K562 (cell line): ENCODE data around the gene BCL2L1. TPM values are rescaled to one million over a fixed set of nuclear protein-coding genes. Genes with fewer than 3 reads are reported as not detected.

Experiments
- AFF4 ChIP-seq: sonication (generic); formaldehyde crosslinking; IDR thresholded peaks from 2 replicates; pipeline ENCODE4 v1.8.0; 2023; ENCODE audit warnings: mild to moderate bottlenecking, missing genetic modification reagents
- E4F1 ChIP-seq: fragments of 250-450 bp; sonication (Bioruptor Pico); IDR thresholded peaks from 2 replicates; pipeline ENCODE4 v1.5.0; 2021; ENCODE audit warnings: mild to moderate bottlenecking, borderline replicate concordance
- FOXM1 ChIP-seq, 2 experiments: fragments of 450-650 bp in 1 of 2; sonication (generic) in 1 of 2; formaldehyde crosslinking in 1 of 2; IDR thresholded peaks; 2 replicates each; pipeline versions ENCODE4 v1.6.1 to v1.9.0; 2017 to 2022; ENCODE audit warnings: low read depth in 2 of 2, mild to moderate bottlenecking in 2 of 2, missing genetic modification reagents in 1 of 2, moderate library complexity in 1 of 2
- HBP1 ChIP-seq: fragments of 450-650 bp; formaldehyde crosslinking; IDR thresholded peaks from 2 replicates; pipeline ENCODE4 v1.4.0; 2022; ENCODE audit warnings: missing genetic modification characterization
- HDAC1 ChIP-seq, 2 experiments: fragments of 450-650 bp; IDR thresholded peaks; 2 replicates each; pipeline ENCODE4 v1.6.1; 2016 to 2017; ENCODE audit warnings: inconsistent platforms in 1 of 2, mild to moderate bottlenecking in 1 of 2, moderate library complexity in 1 of 2
- HNRNPH1 ChIP-seq: fragments of 200-400 bp; formaldehyde crosslinking; optimal IDR thresholded peaks from 2 replicates; pipeline ENCODE3; 2017; ENCODE audit warnings: low read depth, mild to moderate bottlenecking, low read length, moderate library complexity
- HNRNPK ChIP-seq: fragments of 200-400 bp; formaldehyde crosslinking; IDR thresholded peaks from one replicate; pipeline ENCODE4 v1.6.1; 2018; ENCODE audit warnings: mild to moderate bottlenecking, low read depth, low read length; ENCODE audit not compliant: poor library complexity, severe bottlenecking
- MECOM ChIP-seq: fragments of 250-450 bp; sonication (Bioruptor Pico); IDR thresholded peaks from 2 replicates; pipeline ENCODE4 v1.8.0; 2022; ENCODE audit warnings: inconsistent platforms
- NR4A1 ChIP-seq, 2 experiments: fragments of 250-450 bp in 1 of 2; fragments of 450-650 bp in 1 of 2; sonication (Bioruptor Pico) in 1 of 2; IDR thresholded peaks; 2 replicates each; pipeline versions ENCODE4 v1.4.0 to v1.6.1; 2016 to 2020; ENCODE audit warnings: mild to moderate bottlenecking in 2 of 2, missing compliant biosample characterization in 1 of 2, missing genetic modification characterization in 1 of 2, moderate library complexity in 1 of 2
- PHB2 ChIP-seq: fragments of 450-650 bp; IDR thresholded peaks from 2 replicates; pipeline ENCODE4 v1.6.1; 2017; ENCODE audit warnings: low read depth
- RFX5 ChIP-seq: IDR thresholded peaks from 2 replicates; pipeline ENCODE4 v1.6.1; 2011; ENCODE audit warnings: low read depth, mild to moderate bottlenecking, improper control_type of control experiment, low read length
- SMARCC2 ChIP-seq: fragments of 450-650 bp; IDR thresholded peaks from 2 replicates; pipeline ENCODE4 v1.6.1; 2017; ENCODE audit warnings: antibody characterized with exemption, moderate library complexity, mild to moderate bottlenecking, low read depth
- TFAP4 ChIP-seq: sonication (generic); formaldehyde crosslinking; IDR thresholded peaks from 2 replicates; pipeline ENCODE4 v1.8.0; 2022; ENCODE audit warnings: missing genetic modification reagents, mild to moderate bottlenecking, moderate library complexity, borderline replicate concordance
- ZNF398 ChIP-seq: fragments of 250-450 bp; sonication (Bioruptor Pico); IDR thresholded peaks from 2 replicates; pipeline ENCODE4 v1.8.0; 2021; ENCODE audit warnings: moderate library complexity, mild to moderate bottlenecking, inconsistent platforms
- polyA plus RNA-seq, 8 experiments: library from polyadenylated mRNA; depleted of rRNA in 4 of 8; stranded (reverse) in 5 of 8; unstranded in 3 of 8; fragments of >200 nt; fragmentation: Nextera tagmentation in 2 of 8; fragmentation: Illumina TruSeq in 1 of 8; extraction: Ambion mirVana in 2 of 8; extraction: Trizol in 1 of 8; gene quantifications; 2 replicates each; pipeline versions ENCODE4 v1.2.1 to v1.2.3, GENCODE V29; 2011 to 2014; ENCODE audit warnings: inconsistent platforms in 1 of 8, missing spikeins in 1 of 8
- total RNA-seq, 7 experiments: library from RNA; depleted of rRNA in 6 of 7; stranded (reverse); fragments of >200 nt in 6 of 7; fragmentation: Illumina TruSeq in 2 of 7; extraction: Trizol in 2 of 7; gene quantifications; 2 replicates each; pipeline versions ENCODE4 v1.2.1 to v1.2.3, GENCODE V29; 2011 to 2021; ENCODE audit warnings: low replicate concordance in 1 of 7

Gene BCL2L1
- total and polyA plus RNA-seq, 9 of the 15 experiments (the other 6 are each of a cell fraction or from before 2014, with no cell fraction given): 3.3 to 182 (median 120) TPM

- TF ChIP-seq E4F1 (peak; percentile 28; the same call in 1 of the 2 replicates), TFAP4 (CRISPR knock-in tag) (peak; percentile 95), HBP1 (CRISPR knock-in tag) (peak; percentile 84), AFF4 (peak; percentile 56; the same call in 1 of the 2 replicates), HNRNPH1 (no peak), MECOM (CRISPR knock-in tag) (peak; percentile 85), SMARCC2 (peak; percentile 92), FOXM1 (IDR thresholded peaks at IDR 0.05; ENCODE audit: low read depth) (peak; percentile 93), FOXM1 (CRISPR knock-in tag; IDR thresholded peaks at IDR 0.05; ENCODE audit: low read depth) (no peak), ZNF398 (no peak), HNRNPK (no peak), HDAC1 (IDR thresholded peaks at IDR 0.05) (peak; percentile 67 to 81; a peak in 3 of 4 replicates), NR4A1 (CRISPR knock-in tag; IDR thresholded peaks at IDR 0.05) (peak; percentile 8; the same call in 1 of the 2 replicates), NR4A1 (tag; IDR thresholded peaks at IDR 0.05) (0 out of 2 replicates have a peak, but pooled peaks have one; percentile 6), PHB2 (peak; percentile 81), RFX5 (no peak)
Observed at GRCh38 chr20:31675828-31676608, 46.6 kb downstream of the BCL2L1 start (continued).
